HG02884 (cell line): ENCODE data around the gene NCS1.

Experiments used
- ATAC-seq: cut with Tn5 transposase; IDR thresholded peaks from one replicate; pipeline ENCODE4 v1.9.1; 2021; ENCODE audit warnings: mild to moderate bottlenecking, moderate library complexity; ENCODE audit not compliant: unreplicated experiment

Gene NCS1

GRCh38 chr9:130174920-130175321, 2.7 kb downstream of the NCS1 start:
- ATAC-seq: no peak

- ATAC-seq: no peak
Measured at GRCh38 chr9:130175355-130175754, 3.2 kb downstream of the NCS1 start.

- ATAC-seq: no peak
Measured at GRCh38 chr9:130176760-130177159, 4.6 kb downstream of the NCS1 start.

GRCh38 chr9:130177898-130178805, 5.9 kb downstream of the NCS1 start:
- no peak for ATAC-seq

- ATAC-seq: no peak
Measured at GRCh38 chr9:130179331-130179907, 7.2 kb downstream of the NCS1 start.

GRCh38 chr9:130180516-130180915, 8.3 kb downstream of the NCS1 start:
- ATAC-seq: no peak

GRCh38 chr9:130181678-130182380, 9.6 kb downstream of the NCS1 start:
- ATAC-seq: no peak

GRCh38 chr9:130182381-130182909, 10.2 kb downstream of the NCS1 start:
- ATAC-seq: no peak

GRCh38 chr9:130183133-130183762, 11.0 kb downstream of the NCS1 start:
- no peak for ATAC-seq

- no peak for ATAC-seq
Measured at GRCh38 chr9:130185017-130185416, 12.8 kb downstream of the NCS1 start.

- no peak for ATAC-seq
Measured at GRCh38 chr9:130185490-130186031, 13.4 kb downstream of the NCS1 start.

- no peak for ATAC-seq
Measured at GRCh38 chr9:130186051-130186450, 13.8 kb downstream of the NCS1 start.

GRCh38 chr9:130186839-130187522, 14.8 kb downstream of the NCS1 start:
- no peak for ATAC-seq

- ATAC-seq: no peak
Measured at GRCh38 chr9:130187523-130187846, 15.3 kb downstream of the NCS1 start.

- ATAC-seq: no peak
Measured at GRCh38 chr9:130188860-130189481, 16.8 kb downstream of the NCS1 start.

- ATAC-seq: no peak
Measured at GRCh38 chr9:130189840-130190239, 17.6 kb downstream of the NCS1 start.

GRCh38 chr9:130191068-130191748, 19.0 kb downstream of the NCS1 start:
- ATAC-seq: no peak

GRCh38 chr9:130191749-130192120, 19.5 kb downstream of the NCS1 start:
- no peak for ATAC-seq

GRCh38 chr9:130192382-130192999, 20.3 kb downstream of the NCS1 start:
- ATAC-seq: no peak
